ENCODE results near the gene SEC16A. TPM values are rescaled to one million over a fixed set of nuclear protein-coding genes. Genes with fewer than 3 reads are reported as not detected.

Gene SEC16A
- total RNA-seq, 1 donor = 38.4 TPM

- H3K79me2 ChIP-seq (ENCODE audit: insufficient read depth, low read length) = peaks cover 23% of the 10 kb centered on the region
- DNase-seq (ENCODE audit: insufficient read length, low spot score, missing footprints) = peak; percentile 97
- TF ChIP-seq CTCF (IDR thresholded peaks at IDR 0.05; ENCODE audit: extremely low read depth, low read depth, low read length) = peak; percentile 87
Observed at GRCh38 chr9:136485049-136486045, 2.5 kb upstream of the SEC16A start.

GRCh38 chr9:136484153-136485048 lies 1.6 kb upstream of the SEC16A start:
- Histone ChIP-seq H4K20me1 (ENCODE audit: insufficient read depth, low read length) (peaks cover 33% of the 10 kb centered on the region), H3K36me3 (ENCODE audit: insufficient read depth, low read length) (peaks cover 6% of the 10 kb centered on the region), H3K27me3 (ENCODE audit: insufficient read depth, low read length) (no peaks in the 10 kb centered on the region), H3K27ac (ENCODE audit: low read depth, low read length) (peak overlapping the region; percentile 94), H3K79me2 (ENCODE audit: insufficient read depth, low read length) (peaks cover 32% of the 10 kb centered on the region), H3K4me3 (ENCODE audit: insufficient read depth, low read length) (peak overlapping the region; percentile 84), H3K4me1 (ENCODE audit: insufficient read depth, low read length) (peaks cover 18% of the 10 kb centered on the region), H3K4me2 (ENCODE audit: insufficient read depth, low read length) (peak overlapping the region; percentile 96), H2AFZ (ENCODE audit: low read length) (peak overlapping the region; percentile 86), H3K9me3 (ENCODE audit: low read depth, low read length) (no peaks in the 10 kb centered on the region)
- TF ChIP-seq CTCF (IDR thresholded peaks at IDR 0.05; ENCODE audit: extremely low read depth, low read depth, low read length) = no peak
- DNase-seq (ENCODE audit: insufficient read length, low spot score, missing footprints) = no peak

More at GRCh38 chr9:136485049-136486045, 2.5 kb upstream of the SEC16A start:
- Histone ChIP-seq H3K36me3 (ENCODE audit: insufficient read depth, low read length) (no peaks in the 10 kb centered on the region), H3K4me2 (ENCODE audit: insufficient read depth, low read length) (peak overlapping the region; percentile 96), H3K27me3 (ENCODE audit: insufficient read depth, low read length) (no peaks in the 10 kb centered on the region), H3K27ac (ENCODE audit: low read depth, low read length) (no peak overlapping the region), H3K4me3 (ENCODE audit: insufficient read depth, low read length) (peak overlapping the region; percentile 84), H3K4me1 (ENCODE audit: insufficient read depth, low read length) (peaks cover 18% of the 10 kb centered on the region), H2AFZ (ENCODE audit: low read length) (no peak overlapping the region), H3K9me3 (ENCODE audit: low read depth, low read length) (no peaks in the 10 kb centered on the region), H4K20me1 (ENCODE audit: insufficient read depth, low read length) (peaks cover 23% of the 10 kb centered on the region)

- Histone ChIP-seq H3K79me2 (ENCODE audit: insufficient read depth, low read length) (peaks cover 40% of the 10 kb centered on the region), H3K4me3 (ENCODE audit: insufficient read depth, low read length) (peak overlapping the region; percentile 84), H3K4me2 (ENCODE audit: insufficient read depth, low read length) (peak overlapping the region; percentile 96), H3K9me3 (ENCODE audit: low read depth, low read length) (no peaks in the 10 kb centered on the region), H2AFZ (ENCODE audit: low read length) (peak overlapping the region; percentile 94), H3K4me1 (ENCODE audit: insufficient read depth, low read length) (peaks cover 18% of the 10 kb centered on the region), H3K27me3 (ENCODE audit: insufficient read depth, low read length) (no peaks in the 10 kb centered on the region), H3K36me3 (ENCODE audit: insufficient read depth, low read length) (peaks cover 6% of the 10 kb centered on the region), H3K27ac (ENCODE audit: low read depth, low read length) (peak overlapping the region; percentile 94), H4K20me1 (ENCODE audit: insufficient read depth, low read length) (peaks cover 39% of the 10 kb centered on the region)
- DNase-seq (ENCODE audit: insufficient read length, low spot score, missing footprints) = peak; percentile 100
- TF ChIP-seq CTCF (IDR thresholded peaks at IDR 0.05; ENCODE audit: extremely low read depth, low read depth, low read length) = no peak
Observed at GRCh38 chr9:136483589-136484152, 831 bp upstream of the SEC16A start.

All from osteoblast (primary cell).